IMR-90 (cell line): Measurements from ENCODE around the gene CCDC152.

Experiments
- CEBPB ChIP-seq: IDR thresholded peaks from 2 replicates; pipeline ENCODE4 v1.6.1; 2012; ENCODE audit warnings: low read depth, low read length, improper control_type of control experiment
- CTCF ChIP-seq: conservative IDR thresholded peaks from 2 replicates; pipeline ENCODE4 v1.5.1; 2012; ENCODE audit warnings: mild to moderate bottlenecking, low read depth, low read length, improper control_type of control experiment

GRCh38 chr5:42806701-42807262 lies 50.2 kb downstream of the CCDC152 start:
- TF ChIP-seq CTCF, result no peak
- TF ChIP-seq CEBPB, result no peak
